SH-SY5Y (cell line): Measurements from ENCODE around the gene TMEM128.

ENCODE experiments used
- GATA2 ChIP-seq: IDR thresholded peaks from 2 replicates; pipeline ENCODE4 v1.6.1; 2011; ENCODE audit warnings: mild to moderate bottlenecking, low read depth, low read length
- GATA3 ChIP-seq: IDR thresholded peaks from 2 replicates; pipeline ENCODE4 v1.6.1; 2011; ENCODE audit warnings: low read depth, mild to moderate bottlenecking, low read length, moderate library complexity

GRCh38 chr4:4271912-4272311 lies 23.9 kb upstream of the TMEM128 start:
- TF ChIP-seq GATA2 (no peak), GATA3 (no peak)
